Parathyroid adenoma (tissue), 2 donors: ENCODE data around the gene LSP1.
"Not testable (repeated sequence)": the region's sequence is repeated elsewhere in the genome, so short reads cannot be mapped to it uniquely, and the experiment has no call there.

Experiments
- H2AFZ ChIP-seq: fragments of 300-600 bp; sonication (generic); one replicate; pipeline ENCODE4 v1.7.0; 2017; ENCODE audit warnings: antibody characterized with exemption, mild to moderate bottlenecking
- H3K27ac ChIP-seq: fragments of 300-600 bp; sonication (generic); one replicate; pipeline ENCODE4 v1.7.0; 2017
- H3K27me3 ChIP-seq: fragments of 300-600 bp; sonication (generic); one replicate; pipeline ENCODE4 v1.7.0; 2017; ENCODE audit warnings: low read length; ENCODE audit not compliant: control insufficient read depth, insufficient read depth
- H3K36me3 ChIP-seq: fragments of 300-600 bp; sonication (generic); one replicate; pipeline ENCODE4 v1.7.0; 2017; ENCODE audit warnings: low read length; ENCODE audit not compliant: control insufficient read depth, insufficient read depth
- H3K4me1 ChIP-seq: fragments of 300-600 bp; sonication (generic); one replicate; pipeline ENCODE4 v1.7.0; 2017; ENCODE audit warnings: control low read depth
- H3K4me2 ChIP-seq: fragments of 300-600 bp; sonication (generic); one replicate; pipeline ENCODE4 v1.7.0; 2017; ENCODE audit warnings: low read length
- H3K4me3 ChIP-seq: fragments of 300-600 bp; sonication (generic); one replicate; pipeline ENCODE4 v1.7.0; 2017; ENCODE audit warnings: low read depth, low read length
- H3K79me2 ChIP-seq: fragments of 300-600 bp; sonication (generic); one replicate; pipeline ENCODE4 v1.7.0; 2017; ENCODE audit warnings: control low read depth
- H3K9ac ChIP-seq: fragments of 300-600 bp; sonication (generic); one replicate; pipeline ENCODE4 v1.7.0; 2017; ENCODE audit warnings: mild to moderate bottlenecking
- H3K9me3 ChIP-seq: fragments of 300-600 bp; sonication (generic); one replicate; pipeline ENCODE4 v1.7.0; 2017; ENCODE audit warnings: low read length; ENCODE audit not compliant: control insufficient read depth
- TF ChIP-seq, protein P1 (sequence below): fragments of 300-600 bp; sonication (generic); IDR thresholded peaks from one replicate; pipeline ENCODE4 v1.7.0; 2017; ENCODE audit warnings: antibody characterized with exemption, mild to moderate bottlenecking
- donor health status: primary hyperparathyroidism.

Gene LSP1

GRCh38 chr11:1937616-1938342 lies 84.9 kb downstream of the LSP1 start:
- Histone ChIP-seq H3K27me3 (no peaks in the 10 kb centered on the region), H3K79me2 (no peaks in the 10 kb centered on the region), H3K27ac (no peak overlapping the region), H3K9me3 (no peaks in the 10 kb centered on the region), H3K4me1 (no peaks in the 10 kb centered on the region), H3K9ac (no peak overlapping the region), H3K36me3 (no peaks in the 10 kb centered on the region), H3K4me3 (no peak overlapping the region), H3K4me2 (no peak overlapping the region), H2AFZ (no peak overlapping the region)
- TF ChIP-seq, protein P1, sequence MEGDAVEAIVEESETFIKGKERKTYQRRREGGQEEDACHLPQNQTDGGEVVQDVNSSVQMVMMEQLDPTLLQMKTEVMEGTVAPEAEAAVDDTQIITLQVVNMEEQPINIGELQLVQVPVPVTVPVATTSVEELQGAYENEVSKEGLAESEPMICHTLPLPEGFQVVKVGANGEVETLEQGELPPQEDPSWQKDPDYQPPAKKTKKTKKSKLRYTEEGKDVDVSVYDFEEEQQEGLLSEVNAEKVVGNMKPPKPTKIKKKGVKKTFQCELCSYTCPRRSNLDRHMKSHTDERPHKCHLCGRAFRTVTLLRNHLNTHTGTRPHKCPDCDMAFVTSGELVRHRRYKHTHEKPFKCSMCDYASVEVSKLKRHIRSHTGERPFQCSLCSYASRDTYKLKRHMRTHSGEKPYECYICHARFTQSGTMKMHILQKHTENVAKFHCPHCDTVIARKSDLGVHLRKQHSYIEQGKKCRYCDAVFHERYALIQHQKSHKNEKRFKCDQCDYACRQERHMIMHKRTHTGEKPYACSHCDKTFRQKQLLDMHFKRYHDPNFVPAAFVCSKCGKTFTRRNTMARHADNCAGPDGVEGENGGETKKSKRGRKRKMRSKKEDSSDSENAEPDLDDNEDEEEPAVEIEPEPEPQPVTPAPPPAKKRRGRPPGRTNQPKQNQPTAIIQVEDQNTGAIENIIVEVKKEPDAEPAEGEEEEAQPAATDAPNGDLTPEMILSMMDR, result no peak

DNA sequence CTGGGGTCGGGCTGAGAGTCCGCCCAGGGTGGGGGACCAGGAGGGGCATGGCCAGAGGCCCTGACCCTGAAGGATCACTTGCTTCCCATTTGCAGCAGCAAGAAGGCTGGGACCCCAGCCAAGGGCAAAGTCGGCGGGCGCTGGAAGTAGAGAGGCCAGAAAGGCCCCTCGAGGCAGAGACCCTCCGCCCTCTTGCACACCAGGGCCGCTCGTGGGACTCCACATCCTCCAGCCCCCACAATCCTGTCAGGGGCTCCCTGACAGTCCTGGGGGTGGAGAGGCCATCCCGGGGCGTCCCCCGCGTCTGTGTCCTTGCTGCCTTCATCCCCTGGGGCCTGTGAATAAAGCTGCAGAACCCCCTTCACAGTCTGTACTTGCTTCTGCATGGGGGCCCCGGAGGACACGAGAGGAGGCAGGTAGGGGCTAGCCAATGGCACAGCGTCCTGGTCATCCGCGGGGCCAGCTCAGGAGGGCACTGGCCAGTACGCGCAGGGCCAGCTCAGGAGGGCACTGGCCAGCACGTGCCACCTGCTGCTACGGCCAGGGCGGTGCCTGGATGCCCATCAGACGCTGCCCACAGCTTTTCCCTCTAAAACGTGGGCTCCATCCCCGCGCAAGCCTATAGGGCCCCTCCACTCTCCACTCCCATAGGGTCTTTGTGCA lies 85.6 kb downstream of the LSP1 start:
- H3K36me3 ChIP-seq, result no peaks in the 10 kb centered on the region
- no peaks in the 10 kb centered on the region for H3K9me3 ChIP-seq
- H2AFZ ChIP-seq, result no peak overlapping the region
- no peaks in the 10 kb centered on the region for H3K4me1 ChIP-seq
- H3K9ac ChIP-seq, result no peak overlapping the region
- no peaks in the 10 kb centered on the region for H3K27me3 ChIP-seq
- TF ChIP-seq, protein P1, result no peak
- no peak overlapping the region for H3K4me2 ChIP-seq
- no peaks in the 10 kb centered on the region for H3K79me2 ChIP-seq
- H3K27ac ChIP-seq, result no peak overlapping the region
- no peak overlapping the region for H3K4me3 ChIP-seq

DNA sequence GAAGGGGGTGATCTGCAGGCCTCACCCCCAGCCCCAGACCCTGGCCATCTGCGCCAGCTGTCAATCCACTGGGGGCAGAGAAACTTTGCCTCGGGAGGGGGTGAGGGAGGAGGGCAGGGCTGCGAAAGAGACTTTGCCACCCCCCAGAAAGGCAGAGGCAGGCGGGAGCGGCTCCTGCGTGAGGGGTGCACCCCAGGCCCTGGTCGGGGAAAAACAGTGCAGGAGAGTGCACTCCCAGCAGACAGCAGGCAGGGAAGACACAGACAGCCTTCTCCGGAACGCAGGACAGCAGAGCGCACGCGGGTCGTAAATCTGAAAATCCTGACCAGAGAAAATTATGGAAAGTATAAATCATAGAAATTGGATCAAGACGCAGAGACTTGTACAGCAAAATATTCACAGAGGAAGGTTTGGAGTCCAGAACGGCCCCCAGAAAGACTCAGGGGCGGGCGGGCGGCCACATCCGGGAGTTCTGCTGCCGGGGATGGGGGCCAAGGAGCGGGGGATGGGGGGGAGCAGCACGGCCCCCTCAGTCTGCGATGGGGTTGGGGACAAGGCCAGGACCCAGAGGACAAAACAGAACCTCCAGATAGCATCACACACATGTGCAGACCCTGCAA lies 86.2 kb downstream of the LSP1 start:
- H3K4me3 ChIP-seq, result no peak overlapping the region
- no peaks in the 10 kb centered on the region for H3K9me3 ChIP-seq
- H3K36me3 ChIP-seq, result no peaks in the 10 kb centered on the region
- H3K9ac ChIP-seq, result no peak overlapping the region
- no peak overlapping the region for H3K4me2 ChIP-seq
- no peak overlapping the region for H2AFZ ChIP-seq
- H3K27ac ChIP-seq, result no peak overlapping the region
- no peaks in the 10 kb centered on the region for H3K27me3 ChIP-seq
- H3K4me1 ChIP-seq, result no peaks in the 10 kb centered on the region
- TF ChIP-seq, protein P1, result no peak
- no peaks in the 10 kb centered on the region for H3K79me2 ChIP-seq

DNA sequence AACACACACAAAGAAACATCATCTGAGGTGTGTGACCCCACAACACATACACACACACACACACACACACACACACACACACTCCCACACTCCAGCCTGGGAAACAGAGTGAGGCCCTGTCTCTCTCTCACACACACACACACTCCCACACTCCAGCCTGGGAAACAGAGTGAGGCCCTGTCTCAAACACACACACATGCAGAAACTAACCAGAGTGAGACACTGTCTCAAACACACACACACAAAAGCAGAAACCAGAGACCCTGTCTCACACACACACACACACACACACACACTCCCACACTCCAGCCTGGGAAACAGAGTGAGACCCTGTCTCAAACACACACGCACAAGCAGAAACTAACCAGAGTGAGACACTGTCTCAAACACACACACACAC lies 86.9 kb downstream of the LSP1 start:
- H2AFZ ChIP-seq, H3K4me3 ChIP-seq, H3K36me3 ChIP-seq, H3K4me1 ChIP-seq, H3K27ac ChIP-seq, H3K9me3 ChIP-seq, H3K27me3 ChIP-seq, H3K4me2 ChIP-seq, H3K9ac ChIP-seq, H3K79me2 ChIP-seq: not testable (repeated sequence)
